Adrenal gland (tissue), 12 donors: ENCODE measurements around the gene HSD17B8. TPM values are rescaled to one million over a fixed set of nuclear protein-coding genes. Genes with fewer than 3 reads are reported as not detected.

Experiments used
- DNase-seq, 7 donors: peaks; one replicate each; pipeline ENCODE4 v3.0.0-alpha.2; 2019 to 2020
- H3K27ac ChIP-seq, 5 donors: fragments of 200-600 bp; sonication (generic) in 4 of 5; 1 replicate in 3 of 5; 2 replicates in 2 of 5; pipeline versions ENCODE4 v1.5.1 to v1.8.0; 2016 to 2020; ENCODE audit warnings: mild to moderate bottlenecking in 1 of 5
- H3K27me3 ChIP-seq: fragments of 200-600 bp; 2 replicates; pipeline ENCODE4 v1.8.0; 2021
- H3K36me3 ChIP-seq, 2 donors: fragments of 200-600 bp; replicated peaks in 1 of 2; 1 replicate in 1 of 2; 2 replicates in 1 of 2; pipeline versions ENCODE4 v1.5.1 to v1.8.0; 2018 to 2022
- H3K4me1 ChIP-seq, 2 donors: fragments of 200-600 bp; replicated peaks in 1 of 2; 1 replicate in 1 of 2; 2 replicates in 1 of 2; pipeline versions ENCODE4 v1.5.1 to v1.8.0; 2018 to 2021
- H3K4me3 ChIP-seq, 4 donors: fragments of 200-600 bp; sonication (generic) in 3 of 4; one replicate each; pipeline ENCODE4 v1.5.1; 2016 to 2018
- H3K9me3 ChIP-seq, 3 donors: fragments of 200-600 bp; sonication (generic) in 1 of 3; replicated peaks in 1 of 3; 1 replicate in 2 of 3; 2 replicates in 1 of 3; pipeline versions ENCODE4 v1.5.1 to v1.8.0; 2016 to 2021
- POLR2A ChIP-seq, 2 donors: fragments of 450-650 bp; IDR thresholded peaks; one replicate each; pipeline ENCODE4 v1.6.1; 2017; ENCODE audit warnings: antibody characterized with exemption in 2 of 2, mild to moderate bottlenecking in 2 of 2, moderate library complexity in 1 of 2
- WGBS, 4 donors: extraction: QIAGEN DNeasy Blood & Tissue Kit in 2 of 4; methylation state at CpG; one replicate each; pipeline versions ENCODE4 v1.1.5 to v1.1.7; 2013 to 2017; 5-methylcytosine and 5-hydroxymethylcytosine counted together
- intact Hi-C, 2 donors: fragments of 100-400 bp; cut with DNase I; formaldehyde crosslinking; loops; one replicate each; pipeline versions ENCODE4 v1.14.1 to v1.15.0; 2022 to 2023
- polyA plus RNA-seq, 3 donors: library from polyadenylated mRNA; stranded (reverse); fragments of 200-250 nt in 2 of 3; fragments of 350-450 nt in 1 of 3; fragmentation: Illumina TruSeq in 1 of 3; extraction: RNeasy Lipid Tissue Mini Kit (QIAGEN cat#74804) in 1 of 3; gene quantifications; one replicate each; pipeline ENCODE4 v1.2.3, GENCODE V29; 2013 to 2014
- total RNA-seq, 9 donors: library from RNA; depleted of rRNA in 4 of 9; stranded (reverse); fragments of >200 nt in 4 of 9; fragments of 120-200 nt in 1 of 9; fragmentation: NEBNext Ultra II Directional in 1 of 9; extraction: Animal tissue kit (Norgen Biotek cat#: 25700) in 1 of 9; gene quantifications; one replicate each; pipeline versions ENCODE4 v1.1.0 to v1.2.4, GENCODE V29; 2013 to 2023
- TF ChIP-seq, protein P1 (sequence below), 6 experiments: fragments of 450-650 bp in 4 of 6; fragments of 200-600 bp in 2 of 6; sonication (generic) in 1 of 6; IDR thresholded peaks; 1 replicate in 5 of 6; 2 replicates in 1 of 6; pipeline versions ENCODE4 v1.5.1 to v1.8.0; 2016 to 2021; ENCODE audit warnings: antibody characterized with exemption in 6 of 6, mild to moderate bottlenecking in 2 of 6, moderate library complexity in 1 of 6
- donor health status: healthy with polysubstance abuse.
- donor health status: Bipolar disorder and iron deficiency.
- donor health status: DM: yes; HTN: yes; CAD: no.
- donor health status: DM: no; HTN: no; CAD: no.
- donor health status: DM: no; HTN: no; CAD: no.
- donor health status: DM: yes; HTN: yes; CAD: no.

HSD17B8 gene
- total and polyA plus RNA-seq, 12 donors: 13.4 to 96.3 (median 32.7) TPM

DNA sequence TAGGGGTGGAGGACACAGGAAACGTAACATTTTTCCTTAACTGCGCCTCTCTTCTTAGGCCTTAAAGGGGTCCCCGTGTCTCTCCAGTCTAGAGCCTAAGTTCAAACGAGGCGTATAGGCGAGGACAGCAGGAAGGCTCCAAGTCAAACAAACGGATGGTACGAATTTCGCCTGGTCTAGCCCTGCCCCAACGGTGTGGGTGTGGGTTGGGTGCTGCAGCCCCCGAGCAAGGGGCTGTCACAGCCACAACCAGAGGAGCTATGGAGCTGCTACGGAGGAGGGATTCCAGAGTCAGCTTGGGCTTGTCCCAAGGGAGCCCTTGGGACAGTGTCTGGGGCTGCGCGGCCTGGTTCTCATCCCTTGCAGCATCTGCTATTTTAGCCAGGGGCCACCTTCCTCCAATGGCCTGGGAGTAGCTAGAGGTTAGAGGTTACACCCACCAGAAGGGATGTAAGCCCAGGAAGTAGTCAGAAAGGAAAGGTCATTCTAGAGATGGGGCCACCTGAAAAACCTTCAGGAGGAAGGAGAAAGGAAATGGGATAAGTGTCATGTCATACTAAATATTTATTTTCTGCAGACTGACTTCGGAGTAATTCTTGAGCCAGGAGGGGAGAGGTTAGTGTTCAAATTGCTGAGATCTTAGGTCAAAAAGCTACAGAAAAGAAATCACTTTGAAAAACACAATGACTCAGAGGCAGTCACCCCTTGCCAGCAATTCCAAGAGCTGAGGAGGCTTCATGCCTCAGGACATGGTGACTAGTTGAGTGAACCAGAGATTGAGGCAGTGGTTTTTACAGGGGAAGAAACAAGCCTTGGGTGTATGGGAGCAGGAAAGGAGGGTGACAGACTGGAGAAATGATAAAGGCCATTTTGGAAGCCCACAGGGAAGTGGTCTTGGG is 45.5 kb downstream of the HSD17B8 start:
- intact Hi-C loops: loop anchor here (5.0 to 10.0 kb wide), 5 partner anchors 38 to 235 kb away; partner anchors contain the start of gene RING1 (in 1 of the 2)
- H3K4me3 ChIP-seq: peak overlapping the region in 3 of 4 donors; percentile 37 to 63 (median 40)
- TF ChIP-seq, protein P1, sequence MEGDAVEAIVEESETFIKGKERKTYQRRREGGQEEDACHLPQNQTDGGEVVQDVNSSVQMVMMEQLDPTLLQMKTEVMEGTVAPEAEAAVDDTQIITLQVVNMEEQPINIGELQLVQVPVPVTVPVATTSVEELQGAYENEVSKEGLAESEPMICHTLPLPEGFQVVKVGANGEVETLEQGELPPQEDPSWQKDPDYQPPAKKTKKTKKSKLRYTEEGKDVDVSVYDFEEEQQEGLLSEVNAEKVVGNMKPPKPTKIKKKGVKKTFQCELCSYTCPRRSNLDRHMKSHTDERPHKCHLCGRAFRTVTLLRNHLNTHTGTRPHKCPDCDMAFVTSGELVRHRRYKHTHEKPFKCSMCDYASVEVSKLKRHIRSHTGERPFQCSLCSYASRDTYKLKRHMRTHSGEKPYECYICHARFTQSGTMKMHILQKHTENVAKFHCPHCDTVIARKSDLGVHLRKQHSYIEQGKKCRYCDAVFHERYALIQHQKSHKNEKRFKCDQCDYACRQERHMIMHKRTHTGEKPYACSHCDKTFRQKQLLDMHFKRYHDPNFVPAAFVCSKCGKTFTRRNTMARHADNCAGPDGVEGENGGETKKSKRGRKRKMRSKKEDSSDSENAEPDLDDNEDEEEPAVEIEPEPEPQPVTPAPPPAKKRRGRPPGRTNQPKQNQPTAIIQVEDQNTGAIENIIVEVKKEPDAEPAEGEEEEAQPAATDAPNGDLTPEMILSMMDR (IDR thresholded peaks at IDR 0.05): no peak
- no peak for TF ChIP-seq POLR2A (IDR thresholded peaks at IDR 0.05)
- H3K27ac ChIP-seq: peak overlapping the region; percentile 83 to 96 (median 89)
- H3K27me3 ChIP-seq: no peaks in the 10 kb centered on the region
- WGBS, 4 donors: 7 to 24% (median 10%) methylated on average over 7 to 15 of the region's 15 CpGs
- H3K4me1 ChIP-seq: peaks cover 20 to 23% of the 10 kb centered on the region in 2 donors
- no peaks in the 10 kb centered on the region for H3K36me3 ChIP-seq
- no peaks in the 10 kb centered on the region for H3K9me3 ChIP-seq
- peak in 6 of 7 donors; percentile 46 to 72 (median 51) for DNase-seq

- Histone ChIP-seq H3K9me3 (no peaks in the 10 kb centered on the region), H3K36me3 (no peaks in the 10 kb centered on the region), H3K4me3 (no peak overlapping the region), H3K27me3 (no peaks in the 10 kb centered on the region), H3K27ac (peak overlapping the region; percentile 83 to 96 (median 89)), H3K4me1 (peaks cover 20 to 23% of the 10 kb centered on the region in 2 donors)
- peak in 1 of 7 donors; percentile 22 for DNase-seq
- TF ChIP-seq, protein P1 (IDR thresholded peaks at IDR 0.05): no peak
- no peak for TF ChIP-seq POLR2A (IDR thresholded peaks at IDR 0.05)
- 92 to 98% (median 95%) methylated on average over 13 of the region's 13 CpGs for WGBS, 4 donors
- intact Hi-C loops: no loop called here
Observed at GRCh38 chr6:33250731-33251130, 46.3 kb downstream of the HSD17B8 start.

DNA sequence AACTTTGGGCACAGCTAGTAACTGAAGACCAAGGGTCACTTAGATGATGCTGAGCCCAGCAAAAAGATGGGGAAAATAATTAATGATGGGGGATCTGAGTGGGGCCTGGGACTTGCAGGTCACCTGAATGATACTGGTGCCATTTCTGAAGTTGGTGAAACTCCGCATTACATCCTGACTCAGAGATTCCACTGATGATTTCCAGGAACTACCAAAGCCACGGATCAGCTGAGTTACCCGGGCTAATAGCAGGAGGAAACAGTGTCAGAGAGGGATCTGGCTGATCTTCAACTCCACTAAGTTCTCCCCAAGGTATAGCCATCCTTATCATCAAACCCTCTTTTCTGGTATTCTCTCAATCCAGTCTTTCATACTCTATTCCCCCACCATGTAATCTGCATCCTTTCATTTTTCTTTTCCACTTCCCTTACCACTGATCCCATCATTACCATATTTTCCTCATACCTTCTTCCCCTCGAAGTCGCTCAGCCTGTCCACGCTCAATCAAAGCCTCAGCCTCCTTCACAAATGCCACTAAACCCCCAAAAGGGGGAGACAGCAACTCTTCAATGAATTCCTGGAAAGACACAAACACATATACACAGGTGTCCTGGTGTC is 47.0 kb downstream of the HSD17B8 start:
- H3K36me3 ChIP-seq: no peaks in the 10 kb centered on the region
- H3K9me3 ChIP-seq: no peaks in the 10 kb centered on the region
- no peak for TF ChIP-seq POLR2A (IDR thresholded peaks at IDR 0.05)
- TF ChIP-seq, protein P1 (IDR thresholded peaks at IDR 0.05): no peak
- WGBS, 4 donors: 80 to 88% (median 86%) methylated on average over 6 of the region's 6 CpGs
- intact Hi-C loops: no loop called here
- DNase-seq: peak in 1 of 7 donors; percentile 8
- H3K27me3 ChIP-seq: no peaks in the 10 kb centered on the region
- H3K4me3 ChIP-seq: no peak overlapping the region
- H3K27ac ChIP-seq: no peak overlapping the region
- H3K4me1 ChIP-seq: peaks cover 20 to 23% of the 10 kb centered on the region in 2 donors

- peaks cover 20 to 23% of the 10 kb centered on the region in 2 donors for H3K4me1 ChIP-seq
- H3K36me3 ChIP-seq: peaks cover 0 to 4% of the 10 kb centered on the region in 2 donors
- intact Hi-C loops: no loop called here
- H3K9me3 ChIP-seq: no peaks in the 10 kb centered on the region
- H3K27ac ChIP-seq: no peak overlapping the region
- no peaks in the 10 kb centered on the region for H3K27me3 ChIP-seq
- TF ChIP-seq, protein P1 (IDR thresholded peaks at IDR 0.05): no peak
- no peak for TF ChIP-seq POLR2A (IDR thresholded peaks at IDR 0.05)
- H3K4me3 ChIP-seq: no peak overlapping the region
- no peak for DNase-seq
Observed at GRCh38 chr6:33252759-33253158, 48.3 kb downstream of the HSD17B8 start.
